Activated T-cell treated with anti-CD3 and anti-CD28 coated beads for 4 hours (primary cell): ENCODE results near the gene FMO3.

ENCODE experiments used
- DNase-seq: peaks from one replicate; pipeline ENCODE4 v3.0.0-alpha.2; 2020

Gene FMO3

GRCh38 chr1:171160639-171161354 lies 70.1 kb downstream of the FMO3 start:
- no peak for DNase-seq

- DNase-seq = no peak
Observed at GRCh38 chr1:171161431-171161830, 70.7 kb downstream of the FMO3 start.

GRCh38 chr1:171166361-171166760 lies 75.7 kb downstream of the FMO3 start:
- no peak for DNase-seq
